ENCODE measurements around the gene RBCK1. TPM values are rescaled to one million over a fixed set of nuclear protein-coding genes. Genes with fewer than 3 reads are reported as not detected.

The RBCK1 gene
- total RNA-seq, 1 donor from 2014 or later, result 101 TPM

DNA sequence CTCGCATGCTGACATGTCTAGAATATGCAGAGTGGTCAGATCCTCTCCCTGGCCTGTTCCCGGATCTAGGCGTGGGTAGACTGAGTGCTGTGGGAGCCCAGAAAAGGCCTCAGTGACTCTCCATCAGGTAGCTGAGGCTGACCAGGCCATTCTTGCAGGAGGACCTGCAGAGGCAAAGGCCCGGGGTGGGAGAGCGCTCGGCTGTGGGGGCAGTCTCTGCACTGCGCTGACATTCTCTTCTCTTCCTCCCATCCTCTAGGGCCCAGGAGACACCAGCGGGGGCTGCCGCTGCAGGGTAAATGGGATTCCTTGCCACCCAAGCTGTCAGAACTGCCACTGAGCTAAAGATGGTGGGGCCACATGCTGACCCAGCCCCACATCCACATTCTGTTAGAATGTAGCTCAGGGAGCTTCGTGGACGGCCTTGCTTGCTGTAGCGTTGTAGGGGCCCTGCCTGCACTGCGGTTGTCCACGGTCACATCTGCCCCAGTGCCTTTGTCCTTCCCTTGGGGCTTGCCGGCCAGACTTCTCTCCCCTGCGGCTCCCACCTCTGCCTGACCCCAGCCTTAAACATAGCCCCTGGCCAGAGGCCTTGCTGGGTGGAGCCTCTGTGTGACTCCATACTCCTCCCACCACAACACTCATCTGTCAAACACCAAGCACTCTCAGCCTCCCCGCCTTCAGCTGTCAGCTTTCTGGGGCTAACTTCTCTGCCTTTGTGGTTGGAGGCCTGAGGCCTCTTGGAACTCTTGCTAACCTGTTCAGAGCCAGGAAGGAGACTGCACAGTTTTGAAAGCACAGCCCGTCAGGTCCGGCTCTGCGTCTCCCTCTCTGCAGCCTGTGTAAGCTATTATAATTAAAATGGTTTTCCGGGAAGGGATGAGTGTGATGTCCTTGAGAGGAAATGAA lies 22.2 kb downstream of the RBCK1 start:
- H3K4me1 ChIP-seq, result no peaks in the 10 kb centered on the region
- ATAC-seq (no peak), DNase-seq (no peak)
- no peaks in the 10 kb centered on the region for H3K9me3 ChIP-seq
- no peaks in the 10 kb centered on the region for H3K27me3 ChIP-seq
- H3K4me3 ChIP-seq, result no peak overlapping the region
- H3K36me3 ChIP-seq, result peaks cover 70% of the 10 kb centered on the region
- TF ChIP-seq, protein P1, sequence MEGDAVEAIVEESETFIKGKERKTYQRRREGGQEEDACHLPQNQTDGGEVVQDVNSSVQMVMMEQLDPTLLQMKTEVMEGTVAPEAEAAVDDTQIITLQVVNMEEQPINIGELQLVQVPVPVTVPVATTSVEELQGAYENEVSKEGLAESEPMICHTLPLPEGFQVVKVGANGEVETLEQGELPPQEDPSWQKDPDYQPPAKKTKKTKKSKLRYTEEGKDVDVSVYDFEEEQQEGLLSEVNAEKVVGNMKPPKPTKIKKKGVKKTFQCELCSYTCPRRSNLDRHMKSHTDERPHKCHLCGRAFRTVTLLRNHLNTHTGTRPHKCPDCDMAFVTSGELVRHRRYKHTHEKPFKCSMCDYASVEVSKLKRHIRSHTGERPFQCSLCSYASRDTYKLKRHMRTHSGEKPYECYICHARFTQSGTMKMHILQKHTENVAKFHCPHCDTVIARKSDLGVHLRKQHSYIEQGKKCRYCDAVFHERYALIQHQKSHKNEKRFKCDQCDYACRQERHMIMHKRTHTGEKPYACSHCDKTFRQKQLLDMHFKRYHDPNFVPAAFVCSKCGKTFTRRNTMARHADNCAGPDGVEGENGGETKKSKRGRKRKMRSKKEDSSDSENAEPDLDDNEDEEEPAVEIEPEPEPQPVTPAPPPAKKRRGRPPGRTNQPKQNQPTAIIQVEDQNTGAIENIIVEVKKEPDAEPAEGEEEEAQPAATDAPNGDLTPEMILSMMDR (IDR thresholded peaks at IDR 0.05), result no peak
- intact Hi-C loops (cut with DNase I), result no loop called here
- H3K27ac ChIP-seq, result no peak overlapping the region

DNA sequence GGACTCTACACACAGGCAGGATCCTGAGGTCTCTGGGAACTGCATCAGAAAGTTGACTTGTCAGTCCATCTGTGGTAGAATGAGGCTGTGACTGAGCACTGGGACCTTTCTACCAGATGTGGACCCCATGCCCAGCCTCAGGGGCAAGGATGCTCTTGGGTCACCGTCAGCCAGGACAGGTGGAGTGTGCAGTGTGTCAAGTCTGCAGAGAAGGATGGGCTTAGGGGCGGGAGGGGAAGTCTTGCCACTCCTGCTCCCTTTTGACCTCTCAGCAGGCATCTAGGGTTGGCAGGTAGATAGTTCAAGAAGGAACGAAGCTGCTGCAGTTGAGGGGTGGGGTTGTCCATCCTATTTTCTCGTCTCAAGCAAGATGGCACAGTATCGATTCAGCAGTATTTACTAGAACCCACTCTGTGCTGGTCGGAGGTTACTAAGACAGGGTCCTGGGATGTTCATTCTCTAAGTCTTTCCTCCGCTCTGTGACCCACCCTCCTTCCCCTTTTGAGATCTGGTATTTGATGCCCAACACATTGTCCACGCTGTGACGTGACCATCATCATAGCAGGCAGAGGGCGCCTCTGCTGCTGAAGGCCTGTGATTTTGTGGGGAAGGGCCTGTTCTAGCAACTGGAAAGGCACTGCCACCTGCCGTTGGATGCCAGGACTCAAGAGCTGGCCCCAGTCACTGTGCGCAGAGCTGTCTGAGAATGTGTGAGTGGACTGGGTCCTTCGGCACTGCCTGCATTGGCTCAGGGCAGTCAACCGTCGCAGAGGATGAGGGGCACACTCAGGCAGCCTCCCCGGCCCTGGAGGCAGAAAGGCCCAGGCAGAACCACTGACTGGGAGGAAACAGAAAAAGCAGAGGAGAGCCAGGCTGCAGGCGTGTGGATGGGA lies 23.2 kb downstream of the RBCK1 start:
- H3K4me3 ChIP-seq, result no peak overlapping the region
- no peaks in the 10 kb centered on the region for H3K4me1 ChIP-seq
- ATAC-seq (peak; percentile 77), DNase-seq (no peak)
- H3K36me3 ChIP-seq, result peaks cover 79% of the 10 kb centered on the region
- no peak overlapping the region for H3K27ac ChIP-seq
- intact Hi-C loops (cut with DNase I), result no loop called here
- TF ChIP-seq, protein P1 (IDR thresholded peaks at IDR 0.05), result peak; percentile 52
- H3K9me3 ChIP-seq, result no peaks in the 10 kb centered on the region
- H3K27me3 ChIP-seq, result no peaks in the 10 kb centered on the region

DNA sequence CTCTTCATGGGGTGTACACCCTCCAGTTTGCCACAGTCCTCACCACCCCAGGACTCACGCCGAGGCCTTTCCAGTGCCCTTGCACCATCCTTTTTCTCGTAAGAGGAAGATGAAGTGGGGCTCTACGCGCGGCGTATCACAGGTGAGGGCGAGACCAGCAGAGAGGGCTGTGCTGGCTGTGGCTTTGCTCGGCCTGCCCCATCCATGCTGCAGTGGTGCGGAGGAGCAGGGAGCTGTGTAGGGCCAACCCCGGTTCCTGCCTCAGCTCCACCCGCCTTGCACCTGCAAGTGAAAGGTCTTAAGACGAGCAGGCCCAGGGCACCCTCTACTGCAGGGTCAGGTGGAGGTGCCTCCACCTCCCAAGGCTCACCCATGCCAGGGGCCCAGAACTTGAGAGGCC lies 24.1 kb downstream of the RBCK1 start:
- H3K9me3 ChIP-seq, result no peaks in the 10 kb centered on the region
- H3K4me1 ChIP-seq, result no peaks in the 10 kb centered on the region
- ATAC-seq (no peak), DNase-seq (no peak)
- TF ChIP-seq, protein P1 (IDR thresholded peaks at IDR 0.05), result no peak
- H3K4me3 ChIP-seq, result no peak overlapping the region
- H3K27ac ChIP-seq, result no peak overlapping the region
- intact Hi-C loops (cut with DNase I), result no loop called here
- H3K36me3 ChIP-seq, result peaks cover 83% of the 10 kb centered on the region
- no peaks in the 10 kb centered on the region for H3K27me3 ChIP-seq

DNA sequence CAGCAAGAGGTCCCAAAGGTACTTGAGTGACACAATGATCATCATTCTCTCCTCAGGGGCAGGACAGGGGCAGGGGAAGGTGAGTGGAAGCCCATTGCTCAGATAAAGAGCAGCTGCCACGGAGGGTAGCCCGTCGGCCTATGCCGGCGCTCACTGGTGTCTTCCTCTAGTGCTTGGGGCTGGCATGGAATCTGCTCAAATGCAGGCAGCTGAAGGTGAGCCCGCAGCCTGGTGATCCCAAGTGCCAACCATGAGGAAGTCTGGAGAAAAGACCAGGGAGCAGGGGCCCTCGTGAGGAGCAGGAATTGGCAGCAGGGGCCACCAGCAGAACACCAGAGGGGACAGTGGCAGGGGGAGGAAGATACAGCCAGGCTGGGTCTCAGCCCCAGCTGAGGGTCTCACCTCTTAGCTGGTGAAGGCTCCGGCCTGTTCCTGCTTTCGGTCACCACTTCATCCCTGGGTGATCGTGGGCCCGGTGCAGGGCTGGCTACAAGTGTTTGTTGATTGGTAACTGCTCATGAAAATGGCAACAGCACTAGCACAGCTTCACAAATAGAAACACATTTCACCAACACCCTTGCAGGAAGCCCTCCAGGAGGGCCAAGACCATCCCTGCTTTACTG lies 24.7 kb downstream of the RBCK1 start:
- ATAC-seq (no peak), DNase-seq (no peak)
- Histone ChIP-seq H3K4me1 (peaks cover 4% of the 10 kb centered on the region), H3K36me3 (peaks cover 83% of the 10 kb centered on the region), H3K4me3 (no peak overlapping the region), H3K27ac (no peak overlapping the region), H3K27me3 (no peaks in the 10 kb centered on the region), H3K9me3 (no peaks in the 10 kb centered on the region)
- intact Hi-C loops (cut with DNase I), result no loop called here
- TF ChIP-seq, protein P1 (IDR thresholded peaks at IDR 0.05), result no peak

DNA sequence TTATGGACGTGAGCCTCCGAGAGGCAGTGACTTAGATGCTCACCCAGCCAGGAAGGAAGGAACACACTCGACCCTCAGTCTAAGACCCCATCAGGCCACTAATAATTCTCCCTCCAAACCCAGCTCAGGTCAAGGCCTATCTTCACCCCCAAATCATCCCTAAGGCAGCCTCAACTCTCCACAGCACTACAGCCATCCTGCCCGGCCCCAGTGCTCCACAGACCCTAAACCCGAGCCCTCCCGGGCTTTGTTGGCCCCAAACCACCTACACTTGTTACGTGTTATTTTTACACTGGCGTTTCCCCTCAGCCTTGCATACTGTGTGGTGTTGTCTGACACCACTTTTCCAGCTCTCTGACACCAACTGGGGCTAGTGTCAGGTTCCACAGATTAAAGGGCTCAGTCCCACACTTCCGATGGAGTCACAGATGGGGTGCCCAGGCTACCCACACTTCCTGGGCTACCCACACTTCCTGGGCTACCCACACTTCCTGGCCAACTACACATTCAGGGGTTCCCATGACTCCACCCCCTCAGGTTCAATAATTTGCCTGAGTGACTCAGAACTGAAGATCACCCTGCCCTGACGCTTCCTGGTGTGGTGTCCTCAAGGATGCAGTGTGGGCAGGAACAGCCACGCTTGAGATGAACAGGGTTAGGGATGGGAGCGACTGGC lies 25.3 kb downstream of the RBCK1 start:
- TF ChIP-seq, protein P1 (IDR thresholded peaks at IDR 0.05), result no peak
- H3K36me3 ChIP-seq, result peaks cover 83% of the 10 kb centered on the region
- H3K27ac ChIP-seq, result no peak overlapping the region
- peaks cover 10% of the 10 kb centered on the region for H3K4me1 ChIP-seq
- no peaks in the 10 kb centered on the region for H3K27me3 ChIP-seq
- ATAC-seq, result no peak
- intact Hi-C loops (cut with DNase I), result no loop called here
- DNase-seq, result no peak
- H3K9me3 ChIP-seq, result no peaks in the 10 kb centered on the region
- H3K4me3 ChIP-seq, result no peak overlapping the region
